SK-N-SH treated with all-trans-retinoic acid at 6 μM for 48 hours (cell line): Measurements from ENCODE around the gene RPRD1B.

Source experiments
- ATAC-seq: fragments of 200-7000 bp; cut with Tn5 transposase; 3 replicates; pipeline ENCODE4 v1.9.1; 2020; ENCODE audit warnings: mild to moderate bottlenecking, moderate library complexity
- ARNTL ChIP-seq: fragments of 450-650 bp; formaldehyde crosslinking; IDR thresholded peaks from 2 replicates; pipeline ENCODE4 v1.5.0; 2020; ENCODE audit warnings: low read depth, mild to moderate bottlenecking, moderate library complexity, borderline replicate concordance
- BACH2 ChIP-seq: fragments of 250-450 bp; sonication (Bioruptor Pico); IDR thresholded peaks from 2 replicates; pipeline ENCODE4 v1.9.0; 2021; ENCODE audit warnings: mild to moderate bottlenecking, borderline replicate concordance
- CSDC2 ChIP-seq: fragments of 250-450 bp; sonication (Bioruptor Pico); IDR thresholded peaks from 2 replicates; pipeline ENCODE4 v1.5.0; 2020; ENCODE audit warnings: mild to moderate bottlenecking, moderate library complexity
- ESRRG ChIP-seq: fragments of 250-450 bp; sonication (Bioruptor Pico); IDR thresholded peaks from 2 replicates; pipeline ENCODE4 v1.6.1; 2021; ENCODE audit warnings: mild to moderate bottlenecking
- GLIS3 ChIP-seq: fragments of 250-450 bp; sonication (Bioruptor Pico); IDR thresholded peaks from 2 replicates; pipeline ENCODE4 v1.5.0; 2020; ENCODE audit warnings: mild to moderate bottlenecking, moderate library complexity
- ISL1 ChIP-seq: fragments of 250-450 bp; sonication (Bioruptor Pico); IDR thresholded peaks from 2 replicates; pipeline ENCODE4 v2.1.2; 2022; ENCODE audit warnings: mild to moderate bottlenecking, moderate library complexity
- OSR1 ChIP-seq: fragments of 250-450 bp; sonication (Bioruptor Pico); IDR thresholded peaks from 2 replicates; pipeline ENCODE4 v1.8.0; 2022; ENCODE audit warnings: moderate library complexity, mild to moderate bottlenecking, inconsistent platforms
- PPARA ChIP-seq: fragments of 250-450 bp; sonication (Bioruptor Pico); IDR thresholded peaks from 2 replicates; pipeline ENCODE4 v1.5.0; 2020; ENCODE audit warnings: mild to moderate bottlenecking, borderline replicate concordance
- RARB ChIP-seq: fragments of 250-450 bp; sonication (Bioruptor Pico); IDR thresholded peaks from 2 replicates; pipeline ENCODE4 v1.8.0; 2021; ENCODE audit warnings: mild to moderate bottlenecking, moderate library complexity
- SNAI2 ChIP-seq: fragments of 250-450 bp; sonication (Bioruptor Pico); IDR thresholded peaks from 2 replicates; pipeline ENCODE4 v1.5.0; 2020; ENCODE audit warnings: mild to moderate bottlenecking, moderate library complexity
- TCF4 ChIP-seq: fragments of 250-450 bp; sonication (Bioruptor Pico); IDR thresholded peaks from 2 replicates; pipeline ENCODE4 v1.8.0; 2021; ENCODE audit warnings: mild to moderate bottlenecking, moderate library complexity, borderline replicate concordance
- TOX ChIP-seq: fragments of 250-450 bp; sonication (Bioruptor Pico); IDR thresholded peaks from 2 replicates; pipeline ENCODE4 v1.8.0; 2021; ENCODE audit warnings: mild to moderate bottlenecking, moderate library complexity, borderline replicate concordance
- ZC3H10 ChIP-seq: fragments of 250-450 bp; sonication (Bioruptor Pico); IDR thresholded peaks from 2 replicates; pipeline ENCODE4 v1.5.1; 2021; ENCODE audit warnings: mild to moderate bottlenecking, moderate library complexity
- ZFP3 ChIP-seq: fragments of 250-450 bp; sonication (Bioruptor Pico); IDR thresholded peaks from 2 replicates; pipeline ENCODE4 v1.5.0; 2020; ENCODE audit warnings: mild to moderate bottlenecking, moderate library complexity
- ZFP30 ChIP-seq: fragments of 450-650 bp; formaldehyde crosslinking; IDR thresholded peaks from 2 replicates; pipeline ENCODE4 v1.5.0; 2022; ENCODE audit warnings: mild to moderate bottlenecking, moderate library complexity
- ZNF70 ChIP-seq: fragments of 450-650 bp; formaldehyde crosslinking; IDR thresholded peaks from 2 replicates; pipeline ENCODE4 v1.5.0; 2020; ENCODE audit warnings: mild to moderate bottlenecking, moderate library complexity
- ZNF8 ChIP-seq: fragments of 450-650 bp; formaldehyde crosslinking; IDR thresholded peaks from 2 replicates; pipeline ENCODE4 v1.5.0; 2020; ENCODE audit warnings: mild to moderate bottlenecking, moderate library complexity
- TF ChIP-seq, protein P1 (sequence below): fragments of 250-450 bp; sonication (Bioruptor Pico); IDR thresholded peaks from 2 replicates; pipeline ENCODE4 v1.5.1; 2020; ENCODE audit warnings: low read depth, mild to moderate bottlenecking, moderate library complexity
- TF ChIP-seq, protein P2 (sequence below): fragments of 250-450 bp; sonication (Bioruptor Pico); IDR thresholded peaks from 2 replicates; pipeline ENCODE4 v1.8.0; 2020; ENCODE audit warnings: mild to moderate bottlenecking, moderate library complexity, borderline replicate concordance
- TF ChIP-seq, protein P3 (sequence below): fragments of 250-450 bp; sonication (Bioruptor Pico); IDR thresholded peaks from 2 replicates; pipeline ENCODE4 v1.8.0; 2021; ENCODE audit warnings: low read depth, mild to moderate bottlenecking, moderate library complexity, borderline replicate concordance
- TF ChIP-seq, protein P4 (sequence below): fragments of 250-450 bp; sonication (Bioruptor Pico); IDR thresholded peaks from 2 replicates; pipeline ENCODE4 v1.5.1; 2021; ENCODE audit warnings: mild to moderate bottlenecking, moderate library complexity
- TF ChIP-seq, protein P5 (sequence below): fragments of 250-450 bp; sonication (Bioruptor Pico); IDR thresholded peaks from 2 replicates; pipeline ENCODE4 v1.5.0; 2020; ENCODE audit warnings: mild to moderate bottlenecking, moderate library complexity

The RPRD1B gene

DNA sequence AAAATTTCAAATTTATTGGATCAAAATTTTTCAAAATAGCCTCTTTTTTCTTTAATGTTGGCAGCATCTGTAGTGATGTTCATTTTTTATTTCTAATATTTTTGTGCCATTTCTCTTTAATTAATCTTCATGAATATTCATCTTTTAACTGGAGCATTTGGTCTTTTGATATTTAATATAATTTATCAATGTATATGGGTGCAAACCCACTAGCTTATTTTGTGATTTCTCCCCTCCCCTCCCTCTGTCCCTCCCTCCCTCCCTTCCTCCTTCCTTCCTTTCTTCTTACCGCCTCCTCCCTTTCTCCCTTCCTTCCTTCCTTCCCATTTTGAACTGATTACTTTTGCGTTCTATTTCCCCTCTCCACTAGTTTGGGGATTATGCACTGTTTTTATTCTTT, 82.3 kb downstream of the RPRD1B start:
- TF ChIP-seq, protein P1, sequence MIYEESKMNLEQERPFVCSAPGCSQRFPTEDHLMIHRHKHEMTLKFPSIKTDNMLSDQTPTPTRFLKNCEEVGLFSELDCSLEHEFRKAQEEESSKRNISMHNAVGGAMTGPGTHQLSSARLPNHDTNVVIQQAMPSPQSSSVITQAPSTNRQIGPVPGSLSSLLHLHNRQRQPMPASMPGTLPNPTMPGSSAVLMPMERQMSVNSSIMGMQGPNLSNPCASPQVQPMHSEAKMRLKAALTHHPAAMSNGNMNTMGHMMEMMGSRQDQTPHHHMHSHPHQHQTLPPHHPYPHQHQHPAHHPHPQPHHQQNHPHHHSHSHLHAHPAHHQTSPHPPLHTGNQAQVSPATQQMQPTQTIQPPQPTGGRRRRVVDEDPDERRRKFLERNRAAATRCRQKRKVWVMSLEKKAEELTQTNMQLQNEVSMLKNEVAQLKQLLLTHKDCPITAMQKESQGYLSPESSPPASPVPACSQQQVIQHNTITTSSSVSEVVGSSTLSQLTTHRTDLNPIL (CRISPR knock-in tag): no peak
- TF ChIP-seq TCF4 (CRISPR knock-in tag): no peak
- TF ChIP-seq SNAI2 (CRISPR knock-in tag): no peak
- no peak for TF ChIP-seq OSR1 (CRISPR knock-in tag)
- TF ChIP-seq, protein P2, sequence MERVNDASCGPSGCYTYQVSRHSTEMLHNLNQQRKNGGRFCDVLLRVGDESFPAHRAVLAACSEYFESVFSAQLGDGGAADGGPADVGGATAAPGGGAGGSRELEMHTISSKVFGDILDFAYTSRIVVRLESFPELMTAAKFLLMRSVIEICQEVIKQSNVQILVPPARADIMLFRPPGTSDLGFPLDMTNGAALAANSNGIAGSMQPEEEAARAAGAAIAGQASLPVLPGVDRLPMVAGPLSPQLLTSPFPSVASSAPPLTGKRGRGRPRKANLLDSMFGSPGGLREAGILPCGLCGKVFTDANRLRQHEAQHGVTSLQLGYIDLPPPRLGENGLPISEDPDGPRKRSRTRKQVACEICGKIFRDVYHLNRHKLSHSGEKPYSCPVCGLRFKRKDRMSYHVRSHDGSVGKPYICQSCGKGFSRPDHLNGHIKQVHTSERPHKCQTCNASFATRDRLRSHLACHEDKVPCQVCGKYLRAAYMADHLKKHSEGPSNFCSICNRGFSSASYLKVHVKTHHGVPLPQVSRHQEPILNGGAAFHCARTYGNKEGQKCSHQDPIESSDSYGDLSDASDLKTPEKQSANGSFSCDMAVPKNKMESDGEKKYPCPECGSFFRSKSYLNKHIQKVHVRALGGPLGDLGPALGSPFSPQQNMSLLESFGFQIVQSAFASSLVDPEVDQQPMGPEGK: no peak
- TF ChIP-seq, protein P3, sequence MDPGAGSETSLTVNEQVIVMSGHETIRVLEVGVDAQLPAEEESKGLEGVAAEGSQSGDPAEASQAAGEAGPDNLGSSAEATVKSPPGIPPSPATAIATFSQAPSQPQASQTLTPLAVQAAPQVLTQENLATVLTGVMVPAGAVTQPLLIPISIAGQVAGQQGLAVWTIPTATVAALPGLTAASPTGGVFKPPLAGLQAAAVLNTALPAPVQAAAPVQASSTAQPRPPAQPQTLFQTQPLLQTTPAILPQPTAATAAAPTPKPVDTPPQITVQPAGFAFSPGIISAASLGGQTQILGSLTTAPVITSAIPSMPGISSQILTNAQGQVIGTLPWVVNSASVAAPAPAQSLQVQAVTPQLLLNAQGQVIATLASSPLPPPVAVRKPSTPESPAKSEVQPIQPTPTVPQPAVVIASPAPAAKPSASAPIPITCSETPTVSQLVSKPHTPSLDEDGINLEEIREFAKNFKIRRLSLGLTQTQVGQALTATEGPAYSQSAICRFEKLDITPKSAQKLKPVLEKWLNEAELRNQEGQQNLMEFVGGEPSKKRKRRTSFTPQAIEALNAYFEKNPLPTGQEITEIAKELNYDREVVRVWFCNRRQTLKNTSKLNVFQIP (CRISPR knock-in tag): no peak
- TF ChIP-seq GLIS3 (CRISPR knock-in tag): no peak
- no peak for TF ChIP-seq ISL1 (CRISPR knock-in tag)
- TF ChIP-seq ZFP30: no peak
- TF ChIP-seq ZFP3 (CRISPR knock-in tag): no peak
- no peak for TF ChIP-seq CSDC2 (CRISPR knock-in tag)
- TF ChIP-seq ZNF8 (CRISPR knock-in tag): no peak
- no peak for TF ChIP-seq ARNTL (CRISPR knock-in tag)
- TF ChIP-seq, all 23 proteins: peak for 0
- ATAC-seq: no peak

DNA sequence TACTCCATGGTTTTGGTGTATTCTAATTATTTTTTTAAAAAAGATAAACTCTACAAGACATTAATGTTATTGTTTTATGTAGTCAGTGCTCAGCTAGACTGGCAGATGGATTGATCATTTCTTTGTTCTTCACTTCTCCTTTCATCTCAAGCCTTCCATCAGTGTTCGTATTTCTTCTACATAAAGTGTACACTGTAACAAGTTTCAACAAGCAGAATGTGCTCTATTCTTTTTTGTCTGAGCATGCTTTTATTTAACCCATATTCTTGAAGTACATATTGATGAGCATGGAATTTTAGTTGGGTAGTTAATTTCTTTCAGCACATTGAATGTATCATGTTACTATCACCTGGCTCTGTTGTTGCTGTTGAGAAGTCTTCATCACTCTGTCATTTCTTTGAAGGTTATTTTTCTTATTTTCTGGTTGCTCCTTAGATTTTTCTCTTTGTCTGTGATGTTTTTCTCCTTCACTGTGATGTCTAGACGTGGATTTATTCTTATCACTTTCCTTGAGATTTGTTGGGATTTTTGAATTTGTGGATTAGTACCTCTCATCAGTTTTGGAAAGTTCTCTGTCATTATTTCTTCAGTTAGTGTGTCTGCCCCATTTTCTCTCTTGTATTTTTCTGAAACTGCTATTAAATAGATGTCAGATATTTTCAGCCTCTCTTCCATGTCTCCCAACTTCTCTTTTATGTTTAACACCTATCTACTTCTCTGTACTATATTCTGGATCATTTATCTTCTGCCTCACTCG, 83.0 kb downstream of the RPRD1B start:
- no peak for ATAC-seq
- TF ChIP-seq, protein P2: no peak
- TF ChIP-seq TOX (CRISPR knock-in tag): no peak
- no peak for TF ChIP-seq SNAI2 (CRISPR knock-in tag)
- TF ChIP-seq, protein P1 (CRISPR knock-in tag): no peak
- no peak for TF ChIP-seq TCF4 (CRISPR knock-in tag)
- TF ChIP-seq ESRRG (CRISPR knock-in tag): no peak
- TF ChIP-seq ZC3H10: no peak
- TF ChIP-seq GLIS3 (CRISPR knock-in tag): no peak
- TF ChIP-seq PPARA (CRISPR knock-in tag): no peak
- TF ChIP-seq, protein P4, sequence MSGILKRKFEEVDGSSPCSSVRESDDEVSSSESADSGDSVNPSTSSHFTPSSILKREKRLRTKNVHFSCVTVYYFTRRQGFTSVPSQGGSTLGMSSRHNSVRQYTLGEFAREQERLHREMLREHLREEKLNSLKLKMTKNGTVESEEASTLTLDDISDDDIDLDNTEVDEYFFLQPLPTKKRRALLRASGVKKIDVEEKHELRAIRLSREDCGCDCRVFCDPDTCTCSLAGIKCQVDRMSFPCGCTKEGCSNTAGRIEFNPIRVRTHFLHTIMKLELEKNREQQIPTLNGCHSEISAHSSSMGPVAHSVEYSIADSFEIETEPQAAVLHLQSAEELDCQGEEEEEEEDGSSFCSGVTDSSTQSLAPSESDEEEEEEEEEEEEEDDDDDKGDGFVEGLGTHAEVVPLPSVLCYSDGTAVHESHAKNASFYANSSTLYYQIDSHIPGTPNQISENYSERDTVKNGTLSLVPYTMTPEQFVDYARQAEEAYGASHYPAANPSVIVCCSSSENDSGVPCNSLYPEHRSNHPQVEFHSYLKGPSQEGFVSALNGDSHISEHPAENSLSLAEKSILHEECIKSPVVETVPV (CRISPR knock-in tag): no peak
- no peak for TF ChIP-seq CSDC2 (CRISPR knock-in tag)
- no peak for TF ChIP-seq ZNF70
- TF ChIP-seq, protein P5, sequence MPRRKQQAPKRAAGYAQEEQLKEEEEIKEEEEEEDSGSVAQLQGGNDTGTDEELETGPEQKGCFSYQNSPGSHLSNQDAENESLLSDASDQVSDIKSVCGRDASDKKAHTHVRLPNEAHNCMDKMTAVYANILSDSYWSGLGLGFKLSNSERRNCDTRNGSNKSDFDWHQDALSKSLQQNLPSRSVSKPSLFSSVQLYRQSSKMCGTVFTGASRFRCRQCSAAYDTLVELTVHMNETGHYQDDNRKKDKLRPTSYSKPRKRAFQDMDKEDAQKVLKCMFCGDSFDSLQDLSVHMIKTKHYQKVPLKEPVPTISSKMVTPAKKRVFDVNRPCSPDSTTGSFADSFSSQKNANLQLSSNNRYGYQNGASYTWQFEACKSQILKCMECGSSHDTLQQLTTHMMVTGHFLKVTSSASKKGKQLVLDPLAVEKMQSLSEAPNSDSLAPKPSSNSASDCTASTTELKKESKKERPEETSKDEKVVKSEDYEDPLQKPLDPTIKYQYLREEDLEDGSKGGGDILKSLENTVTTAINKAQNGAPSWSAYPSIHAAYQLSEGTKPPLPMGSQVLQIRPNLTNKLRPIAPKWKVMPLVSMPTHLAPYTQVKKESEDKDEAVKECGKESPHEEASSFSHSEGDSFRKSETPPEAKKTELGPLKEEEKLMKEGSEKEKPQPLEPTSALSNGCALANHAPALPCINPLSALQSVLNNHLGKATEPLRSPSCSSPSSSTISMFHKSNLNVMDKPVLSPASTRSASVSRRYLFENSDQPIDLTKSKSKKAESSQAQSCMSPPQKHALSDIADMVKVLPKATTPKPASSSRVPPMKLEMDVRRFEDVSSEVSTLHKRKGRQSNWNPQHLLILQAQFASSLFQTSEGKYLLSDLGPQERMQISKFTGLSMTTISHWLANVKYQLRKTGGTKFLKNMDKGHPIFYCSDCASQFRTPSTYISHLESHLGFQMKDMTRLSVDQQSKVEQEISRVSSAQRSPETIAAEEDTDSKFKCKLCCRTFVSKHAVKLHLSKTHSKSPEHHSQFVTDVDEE (CRISPR knock-in tag): no peak
- no peak for TF ChIP-seq ARNTL (CRISPR knock-in tag)
- TF ChIP-seq BACH2 (CRISPR knock-in tag): no peak
- no peak for TF ChIP-seq RARB
- TF ChIP-seq, protein P3 (CRISPR knock-in tag): no peak
- no peak for TF ChIP-seq ZFP3 (CRISPR knock-in tag)
